Liver (tissue), 9 donors: ENCODE data around the gene CHMP3. TPM values are rescaled to one million over a fixed set of nuclear protein-coding genes. Genes with fewer than 3 reads are reported as not detected.
"Not testable (repeated sequence)": the region's sequence is repeated elsewhere in the genome, so short reads cannot be mapped to it uniquely, and the experiment has no call there.

Experiments used
- DNase-seq: peaks from one replicate; pipeline ENCODE4 v3.0.0-alpha.2; 2017; ENCODE audit warnings: low spot score
- H3K27ac ChIP-seq, 2 donors: one replicate each; pipeline ENCODE4 v1.7.0; 2013; ENCODE audit warnings: inconsistent platforms in 2 of 2, low read length in 2 of 2, control low read depth in 1 of 2, low read depth in 1 of 2, mild to moderate bottlenecking in 1 of 2
- H3K27me3 ChIP-seq, 4 donors: one replicate each; pipeline versions ENCODE4 v1.6.1 to v1.7.0; 2013; ENCODE audit warnings: low read length in 3 of 4, inconsistent platforms in 1 of 4, mild to moderate bottlenecking in 1 of 4, moderate library complexity in 1 of 4; ENCODE audit not compliant: control insufficient read depth in 4 of 4, insufficient read depth in 4 of 4
- H3K36me3 ChIP-seq, 4 donors: one replicate each; pipeline versions ENCODE4 v1.6.1 to v1.7.0; 2013; ENCODE audit warnings: low read length in 3 of 4, mild to moderate bottlenecking in 3 of 4, low read depth in 1 of 4, moderate library complexity in 1 of 4; ENCODE audit not compliant: control insufficient read depth in 4 of 4, insufficient read depth in 3 of 4
- H3K4me1 ChIP-seq, 4 donors: one replicate each; pipeline versions ENCODE4 v1.6.1 to v1.7.0; 2013; ENCODE audit warnings: low read length in 3 of 4, mild to moderate bottlenecking in 3 of 4, moderate library complexity in 1 of 4; ENCODE audit not compliant: control insufficient read depth in 4 of 4, insufficient read depth in 4 of 4
- H3K4me3 ChIP-seq, 3 donors: one replicate each; pipeline versions ENCODE4 v1.6.1 to v1.7.0; 2013; ENCODE audit warnings: low read length in 3 of 3, control low read depth in 1 of 3, low read depth in 1 of 3, mild to moderate bottlenecking in 1 of 3
- H3K9ac ChIP-seq, 2 donors: one replicate each; pipeline ENCODE4 v1.7.0; 2013; ENCODE audit warnings: low read length in 2 of 2, mild to moderate bottlenecking in 2 of 2, moderate library complexity in 2 of 2, control low read depth in 1 of 2, low read depth in 1 of 2
- H3K9me3 ChIP-seq, 4 donors: one replicate each; pipeline versions ENCODE4 v1.6.1 to v1.7.0; 2013; ENCODE audit warnings: low read length in 3 of 4; ENCODE audit not compliant: control insufficient read depth in 4 of 4
- WGBS: extraction: QIAGEN DNeasy Blood & Tissue Kit; methylation state at CpG from one replicate; pipeline ENCODE4 v1.1.7; 2013; 5-methylcytosine and 5-hydroxymethylcytosine counted together
- polyA plus RNA-seq, 2 donors: library from polyadenylated mRNA; stranded (reverse) in 1 of 2; unstranded in 1 of 2; fragments of 200-250 nt in 1 of 2; fragments of >200 nt in 1 of 2; fragmentation: Nextera tagmentation in 1 of 2; extraction: Ambion mirVana in 1 of 2; gene quantifications; one replicate each; pipeline versions ENCODE4 v1.2.1 to v1.2.3, GENCODE V29; 2013 to 2015
- total RNA-seq, 2 donors: library from RNA; depleted of rRNA; stranded (reverse); fragments of >200 nt; gene quantifications; one replicate each; pipeline ENCODE4 v1.2.3, GENCODE V29; 2014
- donor health status: healthy.
- donor health status: healthy.
- donor health status: healthy.
- donor health status: healthy.
- donor health status: healthy.

The CHMP3 gene
- total and polyA plus RNA-seq, 4 donors = 20.6 to 25.1 (median 24.0) TPM

- H3K27ac ChIP-seq, H3K9ac ChIP-seq, H3K36me3 ChIP-seq, DNase-seq, H3K4me3 ChIP-seq, H3K27me3 ChIP-seq, H3K4me1 ChIP-seq: not testable (repeated sequence)
- WGBS = 98% methylated on average over 31 of the region's 31 CpGs
- peaks cover 0 to 12% (median 0%) of the 10 kb centered on the region in 4 donors for H3K9me3 ChIP-seq
Observed at GRCh38 chr2:86549440-86549839, 13.8 kb downstream of the CHMP3 start.

GRCh38 chr2:86548913-86549396 lies 14.3 kb downstream of the CHMP3 start:
- H3K4me3 ChIP-seq, H3K27me3 ChIP-seq, DNase-seq, H3K36me3 ChIP-seq, H3K9ac ChIP-seq, H3K27ac ChIP-seq, H3K4me1 ChIP-seq: not testable (repeated sequence)
- 92% methylated on average over 37 of the region's 37 CpGs for WGBS
- H3K9me3 ChIP-seq = peaks cover 0 to 12% (median 0%) of the 10 kb centered on the region in 4 donors

- H3K36me3 ChIP-seq = not testable (repeated sequence)
- WGBS = 89% methylated on average over 20 of the region's 20 CpGs
- H3K9me3 ChIP-seq = peaks cover 0 to 12% (median 0%) of the 10 kb centered on the region in 4 donors
Observed at GRCh38 chr2:86548165-86548912, 14.9 kb downstream of the CHMP3 start.

GRCh38 chr2:86545296-86545924 lies 17.8 kb downstream of the CHMP3 start:
- H3K27me3 ChIP-seq, H3K4me3 ChIP-seq, H3K4me1 ChIP-seq, H3K36me3 ChIP-seq, H3K27ac ChIP-seq, DNase-seq, H3K9ac ChIP-seq: not testable (repeated sequence)
- peaks cover 0 to 12% (median 0%) of the 10 kb centered on the region in 4 donors for H3K9me3 ChIP-seq
- WGBS = 98% methylated on average over 47 of the region's 49 CpGs

More at GRCh38 chr2:86548165-86548912, 14.9 kb downstream of the CHMP3 start:
- not testable (repeated sequence) for H3K4me1 ChIP-seq, DNase-seq, H3K4me3 ChIP-seq, H3K27ac ChIP-seq, H3K27me3 ChIP-seq, H3K9ac ChIP-seq

- WGBS = 92% methylated on average over 26 of the region's 32 CpGs
- H3K4me1 ChIP-seq, H3K27ac ChIP-seq, DNase-seq, H3K9me3 ChIP-seq, H3K36me3 ChIP-seq, H3K4me3 ChIP-seq, H3K9ac ChIP-seq, H3K27me3 ChIP-seq: not testable (repeated sequence)
Observed at GRCh38 chr2:86544278-86545099, 18.8 kb downstream of the CHMP3 start.
